M059J (cell line): ENCODE data around the gene TMEM204. TPM values are rescaled to one million over a fixed set of nuclear protein-coding genes. Genes with fewer than 3 reads are reported as not detected.
"Not testable (repeated sequence)": the region's sequence is repeated elsewhere in the genome, so short reads cannot be mapped to it uniquely, and the experiment has no call there.

Source experiments
- DNase-seq: peaks from one replicate; pipeline ENCODE4 v3.0.0-alpha.2; 2012; ENCODE audit warnings: low read depth
- total RNA-seq: library from RNA; depleted of rRNA; stranded (reverse); fragments of >200 nt; shearing (Covaris generic); gene quantifications from 2 replicates; pipeline ENCODE4 v1.2.3, GENCODE V29; 2014; rRNA removed

The TMEM204 gene
- total RNA-seq, 1 experiment from 2014 or later, result not detected

DNA sequence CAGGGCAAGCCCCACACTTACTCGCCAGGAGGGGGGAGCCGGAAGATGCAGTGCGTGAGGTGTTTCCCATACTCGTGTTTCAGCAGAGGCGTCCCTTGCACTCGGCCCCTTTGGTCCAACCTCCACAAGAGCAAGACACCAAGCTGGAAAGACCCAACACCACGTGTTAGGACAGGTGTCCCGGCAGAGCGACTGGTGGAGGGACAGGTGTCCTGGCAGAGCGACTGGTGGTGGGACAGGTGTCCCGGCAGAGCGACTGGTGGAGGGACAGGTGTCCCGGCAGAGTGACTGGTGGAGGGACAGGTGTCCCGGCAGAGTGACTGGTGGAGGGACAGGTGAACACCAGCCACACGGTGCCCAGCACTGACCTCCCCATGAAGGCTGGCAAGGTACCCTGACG is 59.0 kb downstream of the TMEM204 start:
- DNase-seq, result no peak

DNA sequence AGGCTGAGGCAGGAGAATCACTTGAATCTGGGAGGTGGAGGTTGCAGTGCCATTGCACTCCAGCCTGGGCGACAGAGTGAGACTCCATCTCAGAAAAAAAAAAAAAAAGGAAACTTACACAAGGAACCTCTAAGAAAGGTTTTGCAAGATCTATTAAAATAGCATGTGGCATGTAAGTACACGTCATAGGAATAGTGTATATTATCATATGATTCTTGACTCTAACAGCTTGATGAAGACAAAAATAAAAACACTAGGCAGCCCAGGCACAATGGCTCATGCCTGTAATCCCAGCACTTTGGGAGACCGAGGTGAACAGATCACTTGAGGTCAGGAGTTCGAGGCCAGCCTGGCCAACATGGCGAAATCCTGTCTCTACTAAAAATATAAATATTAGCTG is 62.0 kb downstream of the TMEM204 start:
- DNase-seq, result not testable (repeated sequence)

DNA sequence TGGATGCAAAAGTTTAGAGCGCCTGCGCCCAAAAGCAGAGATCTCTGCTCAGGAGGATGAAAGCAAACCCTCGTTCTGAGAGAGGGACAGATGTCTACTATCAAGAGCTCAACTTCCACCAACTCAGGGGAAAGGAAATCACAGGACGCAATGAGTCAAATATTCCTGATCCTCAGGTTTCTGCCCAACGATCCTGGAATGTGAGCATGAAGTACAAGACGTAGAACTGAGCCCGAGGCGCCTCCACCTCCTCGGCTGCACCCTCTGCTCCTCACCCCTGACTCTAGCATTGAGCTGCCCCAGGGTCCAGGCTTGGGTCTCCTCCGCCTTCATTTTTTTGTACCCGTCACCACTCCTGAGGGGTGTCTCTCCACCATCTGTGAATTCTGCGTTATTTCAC is 63.0 kb downstream of the TMEM204 start:
- no peak for DNase-seq

DNA sequence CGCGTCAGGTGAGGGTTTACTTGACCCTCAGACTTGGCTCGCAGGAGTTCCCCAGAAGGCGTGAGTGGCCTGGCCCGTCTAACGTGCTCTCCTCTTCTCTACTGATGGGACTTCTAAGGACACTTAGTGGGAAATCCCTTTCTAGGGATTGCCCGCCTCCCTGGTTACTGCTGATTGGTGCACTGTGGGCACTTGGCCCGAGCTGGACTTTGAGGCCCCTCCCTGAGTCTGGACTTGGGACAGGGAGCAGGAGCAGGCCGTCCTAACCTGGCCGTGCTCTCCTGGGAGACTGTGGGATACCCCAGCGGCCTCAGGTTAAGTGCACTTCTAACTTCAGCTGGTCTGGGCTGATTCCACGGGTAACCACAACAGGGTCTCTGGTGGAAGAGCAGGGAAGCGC is 63.7 kb downstream of the TMEM204 start:
- no peak for DNase-seq

DNA sequence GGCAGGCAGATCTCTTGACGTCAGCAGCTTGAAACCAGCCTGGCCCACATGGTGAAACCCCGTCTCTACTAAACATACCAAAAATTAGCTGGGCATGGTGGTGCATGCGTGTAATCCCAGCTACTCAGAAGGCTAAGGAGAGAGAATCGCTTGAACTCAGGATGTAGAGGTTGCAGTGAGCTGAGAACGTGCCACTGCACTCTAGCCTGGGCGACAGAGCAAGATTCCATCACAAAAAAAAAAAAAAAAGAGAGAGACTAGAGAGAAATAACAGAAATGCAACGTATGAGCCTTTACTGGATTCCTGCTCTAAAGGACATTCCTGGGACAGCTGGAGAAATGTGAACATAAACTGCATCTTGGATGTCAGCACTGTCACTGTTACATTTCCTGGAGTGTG is 67.6 kb downstream of the TMEM204 start:
- DNase-seq, result no peak

DNA sequence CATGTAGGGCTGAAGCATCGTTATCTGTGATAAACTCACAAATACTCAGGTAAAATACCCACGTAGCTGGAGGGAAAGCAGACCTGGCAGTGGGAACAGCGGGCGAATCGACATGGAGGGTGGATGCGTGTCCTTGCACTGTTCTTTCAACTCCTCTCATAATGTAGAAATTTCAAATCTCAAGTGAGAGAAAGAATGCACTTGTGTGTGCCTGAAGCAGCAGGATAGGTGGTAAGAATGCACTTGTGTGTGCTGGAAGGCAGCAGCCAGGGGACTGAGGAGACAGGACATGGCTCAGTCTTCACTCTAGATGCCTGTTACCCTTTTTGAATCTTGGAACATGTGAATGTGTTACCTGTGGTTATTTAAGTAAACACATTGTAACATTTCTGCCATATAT is 68.0 kb downstream of the TMEM204 start:
- no peak for DNase-seq

DNA sequence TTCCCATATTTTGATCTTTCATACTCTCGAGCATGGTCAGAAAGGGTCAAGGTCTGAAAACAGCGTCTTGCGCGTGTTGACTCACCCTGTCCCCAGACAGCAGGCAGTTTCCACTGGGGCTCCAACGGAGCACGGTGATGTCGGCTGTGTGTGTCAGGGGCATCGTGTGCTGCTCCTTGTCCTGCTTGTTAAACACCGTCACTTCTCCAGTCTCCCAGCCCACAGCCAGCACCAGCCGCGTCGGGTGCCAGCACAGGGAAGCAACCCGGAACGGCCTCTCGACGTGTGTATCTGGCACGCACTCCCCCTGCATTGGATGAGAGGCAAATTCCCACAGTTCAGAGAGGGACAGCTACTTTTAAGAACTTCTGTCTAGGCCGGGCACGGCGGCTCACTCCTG is 68.8 kb downstream of the TMEM204 start:
- no peak for DNase-seq

Other genes starting within 250 kb of the TMEM204 start
- 85.7 and 87.6 TPM in 2 replicates for gene UBE2I, start 224.0 kb upstream of the TMEM204 start, total RNA-seq
- 0.34 TPM in 1 of 2 replicates, not detected in the other for gene BAIAP3, start 200.0 kb upstream of the TMEM204 start, total RNA-seq
- gene TSR3, start 181.8 kb upstream of the TMEM204 start, total RNA-seq, result 54.2 and 101 TPM in 2 replicates
- 43.8 and 50.1 TPM in 2 replicates for gene GNPTG, start 181.7 kb upstream of the TMEM204 start, total RNA-seq
- gene UNKL, start 119.0 kb upstream of the TMEM204 start, total RNA-seq, result 6.5 and 13.0 TPM in 2 replicates
- gene UQCC4, start 112.9 kb upstream of the TMEM204 start, total RNA-seq, result 21.8 and 23.4 TPM in 2 replicates
- gene PERCC1, start 102.6 kb upstream of the TMEM204 start, total RNA-seq, result not detected in 2 replicates
- 0.05 TPM in 1 of 2 replicates, not detected in the other for gene CCDC154, start 89.1 kb upstream of the TMEM204 start, total RNA-seq
- 44.0 and 84.0 TPM in 2 replicates for gene CLCN7, start 58.6 kb upstream of the TMEM204 start, total RNA-seq
- not detected in 2 replicates for gene PTX4, start 44.7 kb upstream of the TMEM204 start, total RNA-seq
- gene TELO2, start 40.3 kb upstream of the TMEM204 start, total RNA-seq, result 15.1 and 16.6 TPM in 2 replicates
- gene IFT140, start 78.4 kb downstream of the TMEM204 start, total RNA-seq, result 11.2 and 11.7 TPM in 2 replicates
- 4.9 and 5.9 TPM in 2 replicates for gene CRAMP1, start 78.7 kb downstream of the TMEM204 start, total RNA-seq
- 126 and 168 TPM in 2 replicates for gene JPT2, start 144.6 kb downstream of the TMEM204 start, total RNA-seq
- gene MAPK8IP3, start 172.5 kb downstream of the TMEM204 start, total RNA-seq, result 7.1 and 9.4 TPM in 2 replicates
- not detected in 2 replicates for gene NME3, start 237.9 kb downstream of the TMEM204 start, total RNA-seq
- 0.76 and 2.2 TPM in 2 replicates for gene EME2, start 239.1 kb downstream of the TMEM204 start, total RNA-seq
- 115 and 133 TPM in 2 replicates for gene MRPS34, start 239.5 kb downstream of the TMEM204 start, total RNA-seq
- 25.9 and 29.8 TPM in 2 replicates for gene SPSB3, start 248.9 kb downstream of the TMEM204 start, total RNA-seq
- 53.7 and 86.4 TPM in 2 replicates for gene NUBP2, start 249.3 kb downstream of the TMEM204 start, total RNA-seq